Measurements from ENCODE around the gene ABCE1.

The ABCE1 gene

DNA sequence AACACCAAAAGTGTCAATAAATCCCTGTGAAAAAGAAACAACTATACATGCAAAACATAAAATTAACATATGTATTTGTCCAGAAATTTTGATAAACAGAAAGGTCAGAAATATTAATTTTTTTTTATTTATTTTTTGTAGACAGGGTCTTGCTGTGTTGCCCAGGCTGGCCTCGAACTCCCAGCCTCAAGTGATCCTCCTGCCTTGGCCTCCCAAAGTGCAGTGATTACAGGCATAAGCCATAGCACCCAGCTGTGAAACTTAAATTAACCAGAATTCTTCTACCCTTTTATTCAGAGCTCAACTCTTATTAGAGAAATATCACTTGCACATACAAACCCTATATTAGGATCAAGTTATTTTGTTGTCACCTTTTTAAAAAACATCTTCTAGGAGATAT, 16.4 kb upstream of the ABCE1 start:
- Mint-ChIP-seq H3K27me3 (no peaks in the 10 kb centered on the region), H3K36me3 (ENCODE audit: low read depth) (peaks cover 62% of the 10 kb centered on the region), H3K4me1 (ENCODE audit: low read depth) (peaks cover 6% of the 10 kb centered on the region), H3K4me3 (no peak overlapping the region), H3K9me3 (peaks cover 11% of the 10 kb centered on the region), H3K27ac (no peak overlapping the region)
- intact Hi-C loops (cut with micrococcal nuclease), result no loop called here

- H3K36me3 Mint-ChIP-seq (ENCODE audit: low read depth), result peaks cover 59% of the 10 kb centered on the region
Observed at GRCh38 chr4:145083891-145084605, 14.1 kb upstream of the ABCE1 start.

DNA sequence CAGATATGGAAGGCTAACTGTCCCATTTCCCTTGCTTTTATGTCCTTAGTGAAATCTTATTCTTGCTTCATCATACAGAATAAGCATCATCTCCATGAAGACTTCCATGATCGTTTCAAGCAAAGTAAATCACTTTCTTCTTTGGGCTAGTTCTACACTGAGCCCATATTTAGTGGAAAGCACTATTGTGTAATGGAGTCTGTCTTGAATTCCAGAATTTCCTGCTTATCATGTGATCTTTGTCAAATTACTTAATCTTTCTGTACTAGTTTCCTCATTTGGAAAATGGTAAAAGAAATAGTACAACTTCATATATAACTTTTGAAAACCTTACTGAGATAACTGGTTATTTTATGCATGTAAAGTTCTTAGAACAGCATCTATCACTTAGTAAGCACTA, 7.7 kb upstream of the ABCE1 start:
- no peak overlapping the region for H3K27ac Mint-ChIP-seq
- no peak overlapping the region for H3K4me3 Mint-ChIP-seq
- intact Hi-C loops (cut with micrococcal nuclease), result loop anchor here (10.0 kb wide), 1 partner anchor 1434 kb away; the partner anchor contains the start of gene SLC10A7
- H3K27me3 Mint-ChIP-seq, result no peaks in the 10 kb centered on the region
- H3K4me1 Mint-ChIP-seq (ENCODE audit: low read depth), result peaks cover 18% of the 10 kb centered on the region
- H3K36me3 Mint-ChIP-seq (ENCODE audit: low read depth), result peaks cover 89% of the 10 kb centered on the region
- peaks cover 23% of the 10 kb centered on the region for H3K9me3 Mint-ChIP-seq

More at GRCh38 chr4:145083891-145084605, 14.1 kb upstream of the ABCE1 start:
- Mint-ChIP-seq H3K4me1 (ENCODE audit: low read depth) (peaks cover 13% of the 10 kb centered on the region), H3K9me3 (no peaks in the 10 kb centered on the region), H3K27ac (no peak overlapping the region), H3K27me3 (no peaks in the 10 kb centered on the region), H3K4me3 (no peak overlapping the region)
- intact Hi-C loops (cut with micrococcal nuclease), result no loop called here

GRCh38 chr4:145093638-145094037, 4.5 kb upstream of the ABCE1 start:
- Mint-ChIP-seq H3K4me1 (ENCODE audit: low read depth) (peaks cover 17% of the 10 kb centered on the region), H3K9me3 (peaks cover 23% of the 10 kb centered on the region), H3K27ac (no peak overlapping the region), H3K27me3 (no peaks in the 10 kb centered on the region), H3K36me3 (ENCODE audit: low read depth) (peaks cover 73% of the 10 kb centered on the region), H3K4me3 (no peak overlapping the region)
- intact Hi-C loops (cut with micrococcal nuclease), result loop anchor here (10.0 kb wide), 1 partner anchor 1431 kb away; the partner anchor contains the start of gene SLC10A7

DNA sequence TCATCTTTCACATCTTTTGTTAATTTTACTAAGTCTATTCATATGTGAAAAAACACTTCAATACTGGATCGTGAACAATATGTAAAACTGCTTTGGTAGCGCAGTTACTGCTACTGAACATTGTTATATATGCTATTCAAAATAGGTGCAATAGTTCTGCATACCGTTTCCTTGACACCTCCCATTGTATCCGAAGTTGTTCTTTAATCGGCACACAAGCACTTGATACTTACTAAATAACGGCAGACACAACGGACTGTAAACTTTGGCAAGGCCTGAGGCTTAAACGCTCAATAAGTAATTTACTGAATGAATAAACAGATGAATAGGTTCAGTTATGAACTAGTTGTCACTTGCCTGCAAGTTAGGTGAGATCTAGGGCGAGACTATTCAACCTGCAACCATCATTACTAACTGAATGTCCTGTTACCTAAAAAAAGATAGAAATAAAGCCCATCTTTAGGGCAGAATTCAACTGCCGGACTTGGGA, 735 bp upstream of the ABCE1 start:
- H3K4me1 Mint-ChIP-seq (ENCODE audit: low read depth), result peaks cover 25% of the 10 kb centered on the region
- H3K9me3 Mint-ChIP-seq, result peaks cover 23% of the 10 kb centered on the region
- intact Hi-C loops (cut with micrococcal nuclease), result loop anchor here (10.0 kb wide), 1 partner anchor 1427 kb away; the partner anchor contains the start of gene SLC10A7
- H3K27me3 Mint-ChIP-seq, result no peaks in the 10 kb centered on the region
- peak overlapping the region; percentile 93 for H3K4me3 Mint-ChIP-seq
- H3K36me3 Mint-ChIP-seq (ENCODE audit: low read depth), result peaks cover 44% of the 10 kb centered on the region
- H3K27ac Mint-ChIP-seq, result peak overlapping the region; percentile 99

GRCh38 chr4:145098675-145099037, 545 bp downstream of the ABCE1 start:
- H3K4me3 Mint-ChIP-seq, result peak overlapping the region; percentile 93
- no peaks in the 10 kb centered on the region for H3K27me3 Mint-ChIP-seq
- intact Hi-C loops (cut with micrococcal nuclease), result loop anchor here (1.0 to 10.0 kb wide), 3 partner anchors 82 to 1426 kb away; partner anchors contain the start of genes MMAA, OTUD4 and SLC10A7
- peaks cover 31% of the 10 kb centered on the region for H3K36me3 Mint-ChIP-seq (ENCODE audit: low read depth)
- H3K9me3 Mint-ChIP-seq, result peaks cover 16% of the 10 kb centered on the region
- H3K4me1 Mint-ChIP-seq (ENCODE audit: low read depth), result peaks cover 28% of the 10 kb centered on the region
- H3K27ac Mint-ChIP-seq, result peak overlapping the region; percentile 99

- H3K27ac Mint-ChIP-seq, result peak overlapping the region; percentile 99
- H3K4me3 Mint-ChIP-seq, result peak overlapping the region; percentile 93
- H3K9me3 Mint-ChIP-seq, result peaks cover 6% of the 10 kb centered on the region
- intact Hi-C loops (cut with micrococcal nuclease), result loop anchor here (2.0 to 10.0 kb wide), 3 partner anchors 385 to 1425 kb away; partner anchors contain the start of genes MMAA, SLC10A7 and SMAD1
- no peaks in the 10 kb centered on the region for H3K27me3 Mint-ChIP-seq
- H3K4me1 Mint-ChIP-seq (ENCODE audit: low read depth), result peaks cover 30% of the 10 kb centered on the region
- H3K36me3 Mint-ChIP-seq (ENCODE audit: low read depth), result peaks cover 21% of the 10 kb centered on the region
Observed at GRCh38 chr4:145099653-145100052, 1.5 kb downstream of the ABCE1 start.

GRCh38 chr4:145101091-145101490, 3.0 kb downstream of the ABCE1 start:
- peaks cover 25% of the 10 kb centered on the region for H3K4me1 Mint-ChIP-seq (ENCODE audit: low read depth)
- H3K36me3 Mint-ChIP-seq (ENCODE audit: low read depth), result peaks cover 11% of the 10 kb centered on the region
- H3K27me3 Mint-ChIP-seq, result no peaks in the 10 kb centered on the region
- H3K27ac Mint-ChIP-seq, result no peak overlapping the region
- H3K4me3 Mint-ChIP-seq, result no peak overlapping the region
- intact Hi-C loops (cut with micrococcal nuclease), result loop anchor here (10.0 kb wide), 1 partner anchor 384 kb away; the partner anchor contains the start of gene SMAD1
- H3K9me3 Mint-ChIP-seq, result no peaks in the 10 kb centered on the region

GRCh38 chr4:145102619-145103018, 4.5 kb downstream of the ABCE1 start:
- peaks cover 17% of the 10 kb centered on the region for H3K4me1 Mint-ChIP-seq (ENCODE audit: low read depth)
- H3K27ac Mint-ChIP-seq, result no peak overlapping the region
- intact Hi-C loops (cut with micrococcal nuclease), result loop anchor here (10.0 kb wide), 1 partner anchor 382 kb away; the partner anchor contains the start of gene SMAD1
- H3K9me3 Mint-ChIP-seq, result no peaks in the 10 kb centered on the region
- H3K27me3 Mint-ChIP-seq, result no peaks in the 10 kb centered on the region
- peaks cover 20% of the 10 kb centered on the region for H3K36me3 Mint-ChIP-seq (ENCODE audit: low read depth)
- no peak overlapping the region for H3K4me3 Mint-ChIP-seq

GRCh38 chr4:145103496-145103895, 5.4 kb downstream of the ABCE1 start:
- Mint-ChIP-seq H3K27me3 (no peaks in the 10 kb centered on the region), H3K4me1 (ENCODE audit: low read depth) (peaks cover 17% of the 10 kb centered on the region), H3K4me3 (no peak overlapping the region), H3K27ac (peak overlapping the region; percentile 78), H3K9me3 (no peaks in the 10 kb centered on the region), H3K36me3 (ENCODE audit: low read depth) (peaks cover 18% of the 10 kb centered on the region)
- intact Hi-C loops (cut with micrococcal nuclease), result loop anchor here (10.0 kb wide), 1 partner anchor 381 kb away; the partner anchor contains the start of gene SMAD1

DNA sequence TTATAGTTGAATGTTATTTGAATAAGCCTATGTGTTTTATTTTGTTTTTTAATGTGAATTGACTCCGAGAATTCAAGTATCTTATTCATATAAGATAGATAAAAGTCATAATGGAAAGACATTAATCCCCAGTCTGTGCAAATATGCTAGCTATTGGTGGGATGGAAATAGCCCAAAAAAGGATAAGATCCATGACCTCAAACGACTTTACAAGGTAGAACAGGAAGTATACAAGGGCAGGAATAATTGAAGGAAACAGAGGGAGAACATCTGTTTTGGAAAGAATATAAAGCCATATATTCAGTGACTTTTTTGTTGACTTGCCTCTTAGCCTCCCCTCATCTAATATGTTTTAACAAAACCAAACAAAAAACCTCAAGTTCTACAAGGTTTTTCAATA, 9.0 kb downstream of the ABCE1 start:
- intact Hi-C loops (cut with micrococcal nuclease), result loop anchor here (5.0 to 10.0 kb wide), 2 partner anchors 378 to 1560 kb away; partner anchors contain the start of gene SMAD1
- no peak overlapping the region for H3K4me3 Mint-ChIP-seq
- peaks cover 53% of the 10 kb centered on the region for H3K36me3 Mint-ChIP-seq (ENCODE audit: low read depth)
- no peak overlapping the region for H3K27ac Mint-ChIP-seq
- H3K9me3 Mint-ChIP-seq, result no peaks in the 10 kb centered on the region
- peaks cover 6% of the 10 kb centered on the region for H3K4me1 Mint-ChIP-seq (ENCODE audit: low read depth)
- H3K27me3 Mint-ChIP-seq, result no peaks in the 10 kb centered on the region

- H3K36me3 Mint-ChIP-seq (ENCODE audit: low read depth), result peaks cover 63% of the 10 kb centered on the region
- intact Hi-C loops (cut with micrococcal nuclease), result loop anchor here (5.0 to 10.0 kb wide), 2 partner anchors 377 to 1561 kb away; partner anchors contain the start of gene SMAD1
- H3K27me3 Mint-ChIP-seq, result no peaks in the 10 kb centered on the region
- no peak overlapping the region for H3K27ac Mint-ChIP-seq
- peaks cover 6% of the 10 kb centered on the region for H3K4me1 Mint-ChIP-seq (ENCODE audit: low read depth)
- H3K4me3 Mint-ChIP-seq, result no peak overlapping the region
- H3K9me3 Mint-ChIP-seq, result no peaks in the 10 kb centered on the region
Observed at GRCh38 chr4:145108128-145108527, 10.0 kb downstream of the ABCE1 start.

GRCh38 chr4:145125396-145125795, 27.3 kb downstream of the ABCE1 start:
- H3K27ac Mint-ChIP-seq, result no peak overlapping the region
- H3K4me1 Mint-ChIP-seq (ENCODE audit: low read depth), result no peaks in the 10 kb centered on the region
- H3K4me3 Mint-ChIP-seq, result no peak overlapping the region
- H3K27me3 Mint-ChIP-seq, result no peaks in the 10 kb centered on the region
- H3K9me3 Mint-ChIP-seq, result no peaks in the 10 kb centered on the region
- peaks cover 67% of the 10 kb centered on the region for H3K36me3 Mint-ChIP-seq (ENCODE audit: low read depth)
- intact Hi-C loops (cut with micrococcal nuclease), result no loop called here

GRCh38 chr4:145130130-145130529, 32.0 kb downstream of the ABCE1 start:
- intact Hi-C loops (cut with micrococcal nuclease), result no loop called here
- Mint-ChIP-seq H3K36me3 (ENCODE audit: low read depth) (peaks cover 64% of the 10 kb centered on the region), H3K27me3 (no peaks in the 10 kb centered on the region), H3K9me3 (no peaks in the 10 kb centered on the region), H3K4me3 (no peak overlapping the region), H3K27ac (no peak overlapping the region), H3K4me1 (ENCODE audit: low read depth) (peaks cover 7% of the 10 kb centered on the region)

All from dendritic cell treated with granulocyte-macrophage colony-stimulating factor and Interleukin-4, amounts not matched to agents 40 ng/mL and 50 ng/mL, for 4 days (primary cell).